SK-MEL-5 (cell line): ENCODE data around the gene NUDT5. TPM values are rescaled to one million over a fixed set of nuclear protein-coding genes. Genes with fewer than 3 reads are reported as not detected.

Experiments used
- DNase-seq: peaks from one replicate; pipeline ENCODE4 v3.0.0-alpha.2; 2016; ENCODE audit warnings: low read depth, low spot score
- in situ Hi-C: cut with HindIII; loops from 2 replicates; pipeline ENCODE4 v1.10.0; 2016; ENCODE audit warnings: low sequenced_read_pairs, high pct_unique_total_duplicates, low pct_unique_long_range_greater_than_20kb
- small RNA-seq, 2 experiments: library from RNA; depleted of rRNA; stranded (forward); fragments of <200 nt; gene quantifications; one replicate each; pipeline ENCODE3, GENCODE V24; 2014
- total RNA-seq: library from RNA; depleted of rRNA; stranded (reverse); fragments of >200 nt; shearing (Covaris generic); gene quantifications from 2 replicates; pipeline ENCODE4 v1.2.3, GENCODE V29; 2014; rRNA removed

Gene NUDT5
- total RNA-seq, 1 experiment from 2014 or later = 85.0 TPM

- peak; percentile 82 for DNase-seq
- in situ Hi-C loops = no loop called here
These were observed 65.3 kb downstream of the NUDT5 start for GRCh38 chr10:12130237-12130872.

GRCh38 chr10:12129222-12130111 is 66.2 kb downstream of the NUDT5 start, which contains the start of gene SEC61A2:
Gene SEC61A2 (plus strand): TSS chr10:12129677. CDS start chr10:12129788, 111 bp downstream.
- peak; percentile 86 for DNase-seq
- in situ Hi-C loops = no loop called here

- in situ Hi-C loops = no loop called here
- DNase-seq = no peak
These were observed 74.0 kb downstream of the NUDT5 start for GRCh38 chr10:12121673-12122072.

Small RNA genes lying within 50 kb of the gene (small RNA-seq; reads per million reads assigned to genes)
- 0 reads per million in 2 experiments for gene MIR548AK
- gene RNU6-88P = 0 reads per million in 2 experiments

Other genes starting within 250 kb of the NUDT5 start
- 12.0 and 12.4 TPM in 2 replicates for gene UPF2, start 153.1 kb downstream of the NUDT5 start, total RNA-seq
- gene DHTKD1, start 126.9 kb downstream of the NUDT5 start, total RNA-seq = 17.8 and 18.1 TPM in 2 replicates
- gene SEC61A2, start 66.2 kb downstream of the NUDT5 start, total RNA-seq = 5.6 and 5.7 TPM in 2 replicates
- gene CDC123, start 297 bp upstream of the NUDT5 start, total RNA-seq = 130 and 131 TPM in 2 replicates
- 0.16 and 0.37 TPM in 2 replicates for gene CAMK1D, start 153.7 kb upstream of the NUDT5 start, total RNA-seq